EH (cell line): ENCODE measurements around the gene FKBP15.
"Not testable (repeated sequence)": the region's sequence is repeated elsewhere in the genome, so short reads cannot be mapped to it uniquely, and the experiment has no call there.

Experiments
- DNase-seq: peaks from one replicate; pipeline ENCODE4 v3.0.0-alpha.2; 2015; ENCODE audit warnings: low read depth

Gene FKBP15

GRCh38 chr9:113178087-113178486, 43.0 kb downstream of the FKBP15 start:
- DNase-seq: peak; percentile 76

GRCh38 chr9:113177251-113177650, 43.8 kb downstream of the FKBP15 start:
- no peak for DNase-seq

GRCh38 chr9:113176803-113177202, 44.3 kb downstream of the FKBP15 start:
- no peak for DNase-seq

- no peak for DNase-seq
Measured at GRCh38 chr9:113173341-113173740, 47.7 kb downstream of the FKBP15 start.

GRCh38 chr9:113168809-113169208, 52.3 kb downstream of the FKBP15 start:
- no peak for DNase-seq

- DNase-seq: no peak
Measured at GRCh38 chr9:113166039-113166438, 55.0 kb downstream of the FKBP15 start.

GRCh38 chr9:113164536-113165300, 56.4 kb downstream of the FKBP15 start:
- DNase-seq: peak; percentile 83

GRCh38 chr9:113163001-113163400, 58.1 kb downstream of the FKBP15 start:
- no peak for DNase-seq

GRCh38 chr9:113160571-113160970, 60.5 kb downstream of the FKBP15 start:
- DNase-seq: no peak

GRCh38 chr9:113158446-113158845, 62.6 kb downstream of the FKBP15 start:
- no peak for DNase-seq

GRCh38 chr9:113156880-113157279, 64.2 kb downstream of the FKBP15 start:
- DNase-seq: no peak

- no peak for DNase-seq
Measured at GRCh38 chr9:113155911-113156588, 65.0 kb downstream of the FKBP15 start.

GRCh38 chr9:113154946-113155345, 66.1 kb downstream of the FKBP15 start:
- no peak for DNase-seq

GRCh38 chr9:113154471-113154870, 66.6 kb downstream of the FKBP15 start:
- peak; percentile 49 for DNase-seq

GRCh38 chr9:113153599-113153998, 67.5 kb downstream of the FKBP15 start:
- DNase-seq: no peak

- DNase-seq: peak; percentile 45
Measured at GRCh38 chr9:113152699-113153098, 68.4 kb downstream of the FKBP15 start.

GRCh38 chr9:113151696-113152630, 69.1 kb downstream of the FKBP15 start:
- DNase-seq: no peak

GRCh38 chr9:113150670-113151611, 70.1 kb downstream of the FKBP15 start, which contains the start of gene SLC31A2:
TSS of gene SLC31A2 (plus strand) at chr9:113151007. CDS start at chr9:113151075, 68 bp downstream.
- DNase-seq: peak; percentile 81

- DNase-seq: not testable (repeated sequence)
Measured at GRCh38 chr9:113149561-113149960, 71.5 kb downstream of the FKBP15 start.

GRCh38 chr9:113148781-113149510, 72.1 kb downstream of the FKBP15 start:
- DNase-seq: no peak

GRCh38 chr9:113148372-113148705, 72.7 kb downstream of the FKBP15 start:
- no peak for DNase-seq
